Endothelial cell of umbilical vein (primary cell): ENCODE data around the gene FLT1. TPM values are rescaled to one million over a fixed set of nuclear protein-coding genes. Genes with fewer than 3 reads are reported as not detected.

Experiments used
- BruUV-seq: library from RNA; stranded (reverse); fragments of 400-500 nt; replicated peaks from 2 replicates; lab custom pipeline; 2021; lab: Mats Ljungman, UMichigan
- CTCF ChIA-PET: fragments of 300-600, 350-600 bp; sonication (Branson Sonifier 250); formaldehyde crosslinking; loops from one replicate; lab custom pipeline; 2021; ENCODE audit warnings: antibody characterized with exemption, inconsistent platforms; lab: Charles Lee
- POLR2A ChIA-PET: fragments of 300-600, 350-600 bp; sonication (Branson Sonifier 250); formaldehyde crosslinking; loops from one replicate; lab custom pipeline; 2021; ENCODE audit warnings: antibody characterized with exemption, inconsistent platforms; lab: Charles Lee
- DNase-seq: peaks from one replicate; pipeline ENCODE4 v3.0.0-alpha.2; 2011; ENCODE audit warnings: low read depth, low spot score
- FAIRE-seq: peaks from 2 replicates; lab custom pipeline; 2011; peaks lifted over from hg19 to GRCh38; lab: Jason Lieb, UNC
- H2AFZ ChIP-seq: 2 replicates; pipeline ENCODE4 v1.6.0; 2012; ENCODE audit warnings: low read depth, low read length, control low read depth, inconsistent platforms
- H3K27ac ChIP-seq: 2 replicates; pipeline ENCODE4 v1.5.1; 2011; ENCODE audit warnings: low read depth, mild to moderate bottlenecking, control low read depth, low read length, moderate library complexity; ENCODE audit not compliant: insufficient read depth
- H3K27me3 ChIP-seq, 2 experiments: 2 replicates each; pipeline versions ENCODE4 v1.6.0 to v1.6.1; 2011; ENCODE audit warnings: low read length in 2 of 2, mixed read lengths in 1 of 2; ENCODE audit not compliant: control insufficient read depth in 2 of 2, insufficient read depth in 2 of 2
- H3K36me3 ChIP-seq, 2 experiments: 2 replicates in 1 of 2; 3 replicates in 1 of 2; pipeline ENCODE4 v1.5.1; 2011; ENCODE audit warnings: low read length in 2 of 2, mild to moderate bottlenecking in 1 of 2, moderate library complexity in 1 of 2; ENCODE audit not compliant: control insufficient read depth in 2 of 2, insufficient read depth in 2 of 2; ENCODE audit errors: extremely low read depth in 1 of 2
- H3K4me1 ChIP-seq: 3 replicates; pipeline ENCODE4 v1.5.1; 2011; ENCODE audit warnings: mild to moderate bottlenecking, low read length; ENCODE audit not compliant: control insufficient read depth, insufficient read depth; ENCODE audit errors: extremely low read depth
- H3K4me2 ChIP-seq: 2 replicates; pipeline ENCODE4 v1.6.1; 2011; ENCODE audit warnings: low read length, control low read depth, mixed read lengths; ENCODE audit not compliant: insufficient read depth
- H3K4me3 ChIP-seq, 3 experiments: fragments of 200-600 bp in 1 of 3; sonication (generic), shearing (Covaris generic) in 1 of 3; replicated peaks in 1 of 3; 2 replicates each; pipeline ENCODE4 v1.5.1; 2011 to 2016; ENCODE audit warnings: control low read depth in 3 of 3, low read length in 3 of 3, mild to moderate bottlenecking in 2 of 3, inconsistent platforms in 1 of 3, low read depth in 1 of 3, moderate library complexity in 1 of 3; ENCODE audit not compliant: insufficient read depth in 1 of 3
- H3K79me2 ChIP-seq: 2 replicates; pipeline ENCODE4 v1.6.0; 2012; ENCODE audit warnings: low read length, inconsistent platforms; ENCODE audit not compliant: control insufficient read depth, insufficient read depth
- H3K9ac ChIP-seq: replicated peaks from 2 replicates; pipeline ENCODE3; 2011; ENCODE audit warnings: low read length, control low read depth; ENCODE audit not compliant: insufficient read depth; ENCODE audit errors: extremely low read depth
- H3K9me1 ChIP-seq: replicated peaks from 3 replicates; pipeline ENCODE4 v1.6.0; 2011; ENCODE audit warnings: mild to moderate bottlenecking, low read length; ENCODE audit not compliant: control insufficient read depth, insufficient read depth; ENCODE audit errors: extremely low read depth
- H3K9me3 ChIP-seq: replicated peaks from 2 replicates; pipeline ENCODE4 v1.5.1; 2012; ENCODE audit warnings: low read length, inconsistent platforms; ENCODE audit not compliant: control insufficient read depth, insufficient read depth
- H4K20me1 ChIP-seq: replicated peaks from 2 replicates; pipeline ENCODE3; 2011; ENCODE audit warnings: mild to moderate bottlenecking, low read length; ENCODE audit not compliant: control insufficient read depth, insufficient read depth; ENCODE audit errors: extremely low read depth
- CTCF ChIP-seq, 2 donors: IDR thresholded peaks; 1 replicate in 1 of 2; 2 replicates in 1 of 2; pipeline ENCODE4 v1.5.1; 2011; ENCODE audit warnings: low read length in 2 of 2, mild to moderate bottlenecking in 2 of 2, moderate library complexity in 2 of 2, control low read depth in 1 of 2, inconsistent platforms in 1 of 2, low read depth in 1 of 2; ENCODE audit not compliant: insufficient read depth in 1 of 2; ENCODE audit errors: extremely low read depth in 1 of 2
- FOS ChIP-seq: IDR thresholded peaks from 2 replicates; pipeline ENCODE4 v1.6.1; 2011; ENCODE audit warnings: mild to moderate bottlenecking, low read length, moderate library complexity, borderline replicate concordance; ENCODE audit not compliant: insufficient read depth
- GATA2 ChIP-seq: IDR thresholded peaks from 2 replicates; pipeline ENCODE4 v1.7.0; 2011; ENCODE audit warnings: low read depth, mild to moderate bottlenecking, moderate library complexity, mixed read lengths, low read length; ENCODE audit not compliant: insufficient read length, insufficient read depth
- JUN ChIP-seq: IDR thresholded peaks from 2 replicates; pipeline ENCODE4 v1.6.1; 2011; ENCODE audit warnings: borderline replicate concordance, low read depth; ENCODE audit not compliant: insufficient read length, insufficient read depth
- MAX ChIP-seq: IDR thresholded peaks from 2 replicates; pipeline ENCODE4 v1.6.1; 2011; ENCODE audit not compliant: insufficient read depth, insufficient read length
- MYC ChIP-seq: IDR thresholded peaks from one replicate; pipeline ENCODE4 v1.6.1; 2011; ENCODE audit warnings: mild to moderate bottlenecking, low read depth, low read length
- POLR2A ChIP-seq: IDR thresholded peaks from 2 replicates; pipeline ENCODE4 v1.6.1; 2012; ENCODE audit warnings: low read depth, mild to moderate bottlenecking, control low read depth, low read length
- dilution Hi-C: fragments of 300-500 bp; cut with MboI; formaldehyde crosslinking; loops from one replicate; pipeline ENCODE4 v1.15.0; 2019; ENCODE audit warnings: low sequenced_read_pairs; ENCODE audit not compliant: extremely low pct_ligation_motif_present
- intact Hi-C: fragments of 100-400 bp; cut with micrococcal nuclease; formaldehyde crosslinking; loops from one replicate; pipeline ENCODE4 v1.10.0; 2022
- polyA plus RNA-seq, 4 experiments: library from polyadenylated mRNA; depleted of rRNA in 3 of 4; stranded (reverse) in 3 of 4; unstranded in 1 of 4; fragments of >200 nt; gene quantifications; 2 replicates each; pipeline versions ENCODE4 v1.2.1 to v1.2.3, GENCODE V29; 2011 to 2012; ENCODE audit warnings: missing spikeins in 1 of 4
- total RNA-seq: library from RNA; stranded (reverse); gene quantifications from 2 replicates; pipeline ENCODE4 v1.2.3, GENCODE V29; 2021

The FLT1 gene
- total and polyA plus RNA-seq, 2 donors (not counting 3 experiments of a cell fraction or from before 2014, with no cell fraction given) = 16.0 to 104 TPM

- Histone ChIP-seq H3K4me2 (no peak overlapping the region), H4K20me1 (no peaks in the 10 kb centered on the region), H3K4me3 (no peak overlapping the region), H3K9ac (no peak overlapping the region), H3K4me1 (no peaks in the 10 kb centered on the region), H3K27me3 (no peaks in the 10 kb centered on the region), H3K9me3 (no peaks in the 10 kb centered on the region), H2AFZ (no peak overlapping the region), H3K79me2 (no peaks in the 10 kb centered on the region), H3K27ac (no peak overlapping the region), H3K36me3 (no peaks in the 10 kb centered on the region), H3K9me1 (no peaks in the 10 kb centered on the region)
- POLR2A ChIA-PET = no interaction called here
- TF ChIP-seq POLR2A (no peak), MAX (no peak), MYC (no peak), JUN (no peak), GATA2 (no peak), CTCF (IDR thresholded peaks at IDR 0.05; ENCODE audit: extremely low read depth in 1 of 2, insufficient read depth in 1 of 2, low read depth in 1 of 2, low read length in 2 of 2) (no peak), FOS (no peak)
- no peak for DNase-seq
- intact Hi-C loops (no loop called here), dilution Hi-C loops (no loop called here)
- no TSS peak for BruUV-seq
- FAIRE-seq = no peak
- CTCF ChIA-PET = no interaction called here
Observed at GRCh38 chr13:28537171-28537570, 42.2 kb upstream of the FLT1 start.
